IMR-90 (cell line): Measurements from ENCODE around the gene MUC6. TPM values are rescaled to one million over a fixed set of nuclear protein-coding genes. Genes with fewer than 3 reads are reported as not detected.

ENCODE experiments used
- ATAC-seq: fragments of 200-7000 bp; cut with Tn5 transposase; 2 replicates; pipeline ENCODE4 v1.9.1; 2020; ENCODE audit warnings: low read depth, mild to moderate bottlenecking, moderate library complexity
- BruUV-seq: library from RNA; stranded (reverse); fragments of 400-500 nt; replicated peaks from 2 replicates; lab custom pipeline; 2021; lab: Mats Ljungman, UMichigan
- CTCF ChIA-PET: fragments of 300-600 bp; formaldehyde crosslinking; extraction: SDS; loops from one replicate; lab custom pipeline; 2021; ENCODE audit warnings: antibody characterized with exemption; lab: Yijun Ruan, JAX
- POLR2A ChIA-PET: fragments of 300-600 bp; sonication (Branson Sonifier 250); formaldehyde crosslinking; loops from one replicate; lab custom pipeline; 2022; ENCODE audit warnings: antibody characterized with exemption; ENCODE audit not compliant: unreplicated experiment; lab: Charles Lee
- DNase-seq: peaks from one replicate; pipeline ENCODE4 v3.0.0; 2013
- H2AFZ ChIP-seq: replicated peaks from 2 replicates; pipeline ENCODE3; 2013; ENCODE audit warnings: low read length, mild to moderate bottlenecking; ENCODE audit not compliant: poor library complexity
- H2AK5ac ChIP-seq: 2 replicates; pipeline ENCODE4 v1.6.1; 2013; ENCODE audit warnings: low read depth, low read length, inconsistent platforms
- H2AK9ac ChIP-seq: replicated peaks from 2 replicates; pipeline ENCODE3; 2013; ENCODE audit warnings: mild to moderate bottlenecking, low read depth, low read length, moderate library complexity; ENCODE audit not compliant: poor library complexity
- H2BK120ac ChIP-seq: 2 replicates; pipeline ENCODE4 v1.6.1; 2013; ENCODE audit warnings: low read depth, low read length, inconsistent platforms
- H2BK15ac ChIP-seq: 3 replicates; pipeline ENCODE4 v1.6.1; 2013; ENCODE audit warnings: low read depth, low read length, inconsistent platforms
- H2BK20ac ChIP-seq: 2 replicates; pipeline ENCODE4 v1.6.1; 2013; ENCODE audit warnings: low read depth, mild to moderate bottlenecking, inconsistent platforms, low read length, moderate library complexity
- H2BK5ac ChIP-seq: 2 replicates; pipeline ENCODE4 v1.6.1; 2013; ENCODE audit warnings: mild to moderate bottlenecking, low read depth, low read length, inconsistent platforms; ENCODE audit not compliant: poor library complexity, severe bottlenecking
- H3K14ac ChIP-seq: replicated peaks from 2 replicates; pipeline ENCODE4 v1.6.1; 2013; ENCODE audit warnings: low read depth, low read length, inconsistent platforms
- H3K18ac ChIP-seq: 2 replicates; pipeline ENCODE4 v1.6.1; 2013; ENCODE audit warnings: low read depth, low read length, control low read depth
- H3K23ac ChIP-seq: 2 replicates; pipeline ENCODE4 v1.6.1; 2013; ENCODE audit warnings: low read depth, low read length, inconsistent platforms
- H3K27ac ChIP-seq: 2 replicates; pipeline ENCODE4 v1.5.1; 2013; ENCODE audit warnings: mild to moderate bottlenecking, control low read depth, low read length; ENCODE audit not compliant: insufficient read depth
- H3K27me3 ChIP-seq: 2 replicates; pipeline ENCODE4 v1.6.1; 2013; ENCODE audit warnings: low read length; ENCODE audit not compliant: control insufficient read depth, insufficient read depth
- H3K36me3 ChIP-seq: 2 replicates; pipeline ENCODE4 v1.6.1; 2013; ENCODE audit warnings: low read length, mixed read lengths; ENCODE audit not compliant: control insufficient read depth, insufficient read depth
- H3K4ac ChIP-seq: 2 replicates; pipeline ENCODE4 v1.6.1; 2013; ENCODE audit warnings: low read depth, low read length, inconsistent platforms
- H3K4me1 ChIP-seq: 2 replicates; pipeline ENCODE4 v1.6.1; 2013; ENCODE audit warnings: low read length, mixed read lengths; ENCODE audit not compliant: control insufficient read depth, insufficient read depth
- H3K4me2 ChIP-seq: 2 replicates; pipeline ENCODE4 v1.6.1; 2013; ENCODE audit warnings: low read depth, mild to moderate bottlenecking, control low read depth, low read length, moderate library complexity
- H3K4me3 ChIP-seq: 2 replicates; pipeline ENCODE4 v1.5.1; 2013; ENCODE audit warnings: low read depth, mild to moderate bottlenecking, control low read depth, low read length, moderate library complexity; ENCODE audit not compliant: insufficient read depth
- H3K56ac ChIP-seq: 2 replicates; pipeline ENCODE4 v1.6.1; 2013; ENCODE audit warnings: low read length, inconsistent platforms; ENCODE audit not compliant: insufficient read depth; ENCODE audit errors: extremely low read depth
- H3K79me1 ChIP-seq, 2 experiments: 2 replicates each; pipeline ENCODE4 v1.6.1; 2013; ENCODE audit warnings: low read length in 2 of 2, inconsistent platforms in 1 of 2, low read depth in 1 of 2
- H3K9ac ChIP-seq: 2 replicates; pipeline ENCODE4 v1.6.1; 2013; ENCODE audit warnings: low read depth, low read length, control low read depth
- H3K9me1 ChIP-seq: 2 replicates; pipeline ENCODE4 v1.6.1; 2013; ENCODE audit warnings: low read length, inconsistent platforms; ENCODE audit not compliant: insufficient read depth
- H3K9me3 ChIP-seq: 2 replicates; pipeline ENCODE4 v1.6.1; 2013; ENCODE audit warnings: low read length; ENCODE audit not compliant: control insufficient read depth, insufficient read depth
- H4K20me1 ChIP-seq: 2 replicates; pipeline ENCODE4 v1.6.1; 2013; ENCODE audit warnings: low read length, inconsistent platforms; ENCODE audit not compliant: insufficient read depth
- H4K5ac ChIP-seq: 2 replicates; pipeline ENCODE4 v1.6.1; 2013; ENCODE audit warnings: mild to moderate bottlenecking, low read depth, low read length, control low read depth
- H4K8ac ChIP-seq, 2 experiments: 2 replicates each; pipeline ENCODE4 v1.6.1; 2013; ENCODE audit warnings: low read depth in 2 of 2, low read length in 2 of 2, control low read depth in 1 of 2, inconsistent platforms in 1 of 2
- H4K91ac ChIP-seq: 2 replicates; pipeline ENCODE4 v1.6.1; 2013; ENCODE audit warnings: low read depth, low read length, inconsistent platforms; ENCODE audit not compliant: insufficient read depth
- CHD1 ChIP-seq: IDR thresholded peaks from 2 replicates; pipeline ENCODE4 v1.6.1; 2012; ENCODE audit warnings: low read depth, low read length, improper control_type of control experiment
- FOS ChIP-seq: fragments of 150-350 bp; IDR thresholded peaks from 2 replicates; pipeline ENCODE4 v1.6.1; 2016; ENCODE audit warnings: low read depth, low read length
- NFE2L2 ChIP-seq: fragments of 150-350 bp; IDR thresholded peaks from 2 replicates; pipeline ENCODE4 v1.6.1; 2016; ENCODE audit warnings: low read depth, mild to moderate bottlenecking, low read length
- RAD21 ChIP-seq: IDR thresholded peaks from 2 replicates; pipeline ENCODE4 v1.6.1; 2012; ENCODE audit warnings: low read length, improper control_type of control experiment
- RFX5 ChIP-seq: IDR thresholded peaks from 2 replicates; pipeline ENCODE4 v1.8.0; 2012; ENCODE audit warnings: low read depth, mild to moderate bottlenecking, low read length, moderate library complexity
- SMC3 ChIP-seq: fragments of 150-350 bp; IDR thresholded peaks from 2 replicates; pipeline ENCODE4 v1.6.1; 2016; ENCODE audit warnings: low read depth, mild to moderate bottlenecking, antibody characterized with exemption, low read length, moderate library complexity
- WGBS, 2 experiments: methylation state at CpG; one replicate each; pipeline versions ENCODE4 v1.1.5 to v1.1.7; 2013; ENCODE audit warnings: missing lambda C conversion rate in 2 of 2; ENCODE audit not compliant: insufficient read length in 1 of 2; ENCODE audit errors: extremely low coverage in 2 of 2; 5-methylcytosine and 5-hydroxymethylcytosine counted together
- dilution Hi-C: fragments of 300-500 bp; cut with HindIII; formaldehyde crosslinking; loops from one replicate; pipeline ENCODE4 v1.14.3; 2018; ENCODE audit warnings: low sequenced_read_pairs; ENCODE audit not compliant: unreplicated experiment
- in situ Hi-C: fragments of 300-500 bp; cut with MboI; formaldehyde crosslinking; loops from 3 replicates; pipeline ENCODE4 v1.14.3; 2019; ENCODE audit warnings: low sequenced_read_pairs, inconsistent platforms, mixed read lengths
- intact Hi-C: fragments of 100-400 bp; cut with micrococcal nuclease; formaldehyde crosslinking; loops from 2 replicates; pipeline ENCODE4 v1.10.0; 2022
- polyA plus RNA-seq, 3 experiments: library from polyadenylated mRNA; depleted of rRNA; stranded (reverse); fragments of >200 nt; gene quantifications; 2 replicates each; pipeline ENCODE4 v1.2.3, GENCODE V29; 2012; ENCODE audit warnings: low replicate concordance in 1 of 3
- total RNA-seq: library from RNA; depleted of rRNA; stranded (reverse); fragments of >200 nt; gene quantifications from 2 replicates; pipeline ENCODE4 v1.2.3, GENCODE V29; 2012

The MUC6 gene
- total and polyA plus RNA-seq, 2 of the 4 experiments (the other 2 are of a cell fraction): not detected

GRCh38 chr11:986952-987305 lies 49.6 kb downstream of the MUC6 start:
- H3K27ac ChIP-seq: no peak overlapping the region
- WGBS, 2 experiments: 96% methylated on average over 4 of the region's 9 CpGs; no CpG with 5 or more reads in 1 of the 2 experiments
- intact Hi-C loops: no loop called here
- H4K20me1 ChIP-seq: peaks cover 23% of the 10 kb centered on the region
- H2BK120ac ChIP-seq: no peak overlapping the region
- no peak overlapping the region for H2BK5ac ChIP-seq
- H3K4ac ChIP-seq: no peak overlapping the region
- POLR2A ChIA-PET: no interaction called here
- TF ChIP-seq SMC3: no peak
- TF ChIP-seq FOS: no peak
- no peak for TF ChIP-seq RFX5
- no peak for TF ChIP-seq CHD1
- no peak for TF ChIP-seq NFE2L2
- no peak for TF ChIP-seq RAD21
- dilution Hi-C loops: no loop called here
- no peak overlapping the region for H3K14ac ChIP-seq
- H3K4me3 ChIP-seq: no peak overlapping the region
- H2AK9ac ChIP-seq: no peak overlapping the region
- no peak overlapping the region for H3K56ac ChIP-seq
- H3K36me3 ChIP-seq: peaks cover 70% of the 10 kb centered on the region
- H2AFZ ChIP-seq: no peak overlapping the region
- H3K79me1 ChIP-seq: peaks cover 5 to 20% of the 10 kb centered on the region in 2 experiments; a peak in 3 of 4 replicates
- no peaks in the 10 kb centered on the region for H3K9me1 ChIP-seq
- H2BK15ac ChIP-seq: no peak overlapping the region
- H3K23ac ChIP-seq: no peak overlapping the region
- no peak overlapping the region for H3K4me2 ChIP-seq
- H4K8ac ChIP-seq: no peak overlapping the region
- no peaks in the 10 kb centered on the region for H3K27me3 ChIP-seq
- H4K91ac ChIP-seq: no peak overlapping the region
- CTCF ChIA-PET: no interaction called here
- in situ Hi-C loops: no loop called here
- no peaks in the 10 kb centered on the region for H3K9me3 ChIP-seq
- no peak for DNase-seq
- no peak overlapping the region for H2BK20ac ChIP-seq
- no peak overlapping the region for H3K18ac ChIP-seq
- H4K5ac ChIP-seq: no peak overlapping the region
- no TSS peak for BruUV-seq
- H2AK5ac ChIP-seq: no peak overlapping the region
- no peak for ATAC-seq
- H3K9ac ChIP-seq: no peak overlapping the region
- H3K4me1 ChIP-seq: no peaks in the 10 kb centered on the region
